OCI-LY7 (cell line): Measurements from ENCODE around the gene KCNAB2. TPM values are rescaled to one million over a fixed set of nuclear protein-coding genes. Genes with fewer than 3 reads are reported as not detected.

Experiments used
- BruUV-seq: library from RNA; stranded (reverse); fragments of 400-500 nt; replicated peaks from 2 replicates; lab custom pipeline; 2021; lab: Mats Ljungman, UMichigan
- CTCF ChIA-PET: fragments of 300-600 bp; sonication (Branson Sonifier 250); formaldehyde crosslinking; loops from one replicate; lab custom pipeline; 2022; ENCODE audit warnings: antibody characterized with exemption; ENCODE audit not compliant: unreplicated experiment; lab: Charles Lee
- POLR2A ChIA-PET: fragments of 300-600 bp; sonication (Branson Sonifier 250); formaldehyde crosslinking; loops from one replicate; lab custom pipeline; 2022; ENCODE audit warnings: antibody characterized with exemption; lab: Charles Lee
- DNase-seq: peaks from one replicate; pipeline ENCODE4 v3.0.0-alpha.2; 2015; ENCODE audit warnings: low spot score
- H2AFZ ChIP-seq: fragments of 200-600 bp; sonication (generic), shearing (Covaris generic); 2 replicates; pipeline ENCODE4 v1.6.1; 2014; ENCODE audit warnings: mild to moderate bottlenecking, antibody characterized with exemption, low read length, moderate library complexity
- H3K27ac ChIP-seq: fragments of 200-600 bp; sonication (generic); 2 replicates; pipeline ENCODE4 v1.5.1; 2014; ENCODE audit warnings: mixed run types, low read depth, mild to moderate bottlenecking, moderate library complexity, low read length, inconsistent platforms; ENCODE audit not compliant: poor library complexity, severe bottlenecking
- H3K36me3 ChIP-seq: fragments of 200-600 bp; sonication (generic); 2 replicates; pipeline ENCODE4 v1.6.1; 2014; ENCODE audit warnings: mild to moderate bottlenecking, antibody characterized with exemption, low read length, moderate library complexity, mixed read lengths; ENCODE audit not compliant: insufficient read depth
- H3K4me1 ChIP-seq: fragments of 200-600 bp; sonication (generic); 2 replicates; pipeline ENCODE4 v1.5.1; 2014; ENCODE audit warnings: mild to moderate bottlenecking, low read length; ENCODE audit not compliant: insufficient read depth, poor library complexity, severe bottlenecking
- H3K4me2 ChIP-seq: fragments of 200-600 bp; sonication (generic); 2 replicates; pipeline ENCODE4 v1.6.1; 2014; ENCODE audit warnings: mild to moderate bottlenecking, low read length
- H3K4me3 ChIP-seq: fragments of 200-600 bp; sonication (generic); 2 replicates; pipeline ENCODE4 v1.5.1; 2014; ENCODE audit warnings: mild to moderate bottlenecking, low read depth, low read length; ENCODE audit not compliant: poor library complexity, severe bottlenecking
- H3K79me2 ChIP-seq: fragments of 200-600 bp; sonication (generic); 2 replicates; pipeline ENCODE4 v1.6.1; 2016; ENCODE audit warnings: low read depth, mild to moderate bottlenecking, low read length, moderate library complexity, mixed read lengths; ENCODE audit not compliant: insufficient read depth
- H3K9me2 ChIP-seq: fragments of 200-600 bp; sonication (generic); 2 replicates; pipeline ENCODE4 v1.6.1; 2016; ENCODE audit warnings: mild to moderate bottlenecking, low read length, mixed read lengths; ENCODE audit not compliant: insufficient read depth
- H3K9me3 ChIP-seq: fragments of 200-600 bp; sonication (generic); 2 replicates; pipeline ENCODE4 v1.6.1; 2014; ENCODE audit warnings: mild to moderate bottlenecking, mixed run types, low read length, mixed read lengths
- H4K20me1 ChIP-seq: fragments of 200-600 bp; sonication (generic); 2 replicates; pipeline ENCODE4 v1.6.1; 2014; ENCODE audit warnings: mild to moderate bottlenecking, antibody characterized with exemption, low read length, moderate library complexity, mixed read lengths; ENCODE audit not compliant: insufficient read depth
- EZH2phosphoT487 ChIP-seq: fragments of 200-600 bp; sonication (generic); IDR thresholded peaks from 2 replicates; pipeline ENCODE4 v1.6.1; 2018; ENCODE audit warnings: low read depth, borderline replicate concordance, mild to moderate bottlenecking, mixed run types, antibody characterized with exemption, low read length, moderate library complexity, mixed read lengths
- intact Hi-C: fragments of 100-400 bp; cut with micrococcal nuclease; formaldehyde crosslinking; loops from one replicate; pipeline ENCODE4 v1.10.0; 2022; ENCODE audit not compliant: unreplicated experiment
- total RNA-seq, 2 experiments: library from RNA; depleted of rRNA in 1 of 2; stranded (reverse); fragments of >200 nt in 1 of 2; shearing (Covaris generic) in 1 of 2; gene quantifications; 2 replicates each; pipeline ENCODE4 v1.2.3, GENCODE V29; 2014 to 2022
- TF ChIP-seq, protein P1 (sequence below): fragments of 200-600 bp; sonication (generic); conservative IDR thresholded peaks from 2 replicates; pipeline ENCODE4 v1.5.1; 2014; ENCODE audit warnings: mild to moderate bottlenecking, antibody characterized with exemption, low read length, moderate library complexity, mixed read lengths

Gene KCNAB2
- total RNA-seq, 2 experiments from 2014 or later = 46.7 to 133 TPM

DNA sequence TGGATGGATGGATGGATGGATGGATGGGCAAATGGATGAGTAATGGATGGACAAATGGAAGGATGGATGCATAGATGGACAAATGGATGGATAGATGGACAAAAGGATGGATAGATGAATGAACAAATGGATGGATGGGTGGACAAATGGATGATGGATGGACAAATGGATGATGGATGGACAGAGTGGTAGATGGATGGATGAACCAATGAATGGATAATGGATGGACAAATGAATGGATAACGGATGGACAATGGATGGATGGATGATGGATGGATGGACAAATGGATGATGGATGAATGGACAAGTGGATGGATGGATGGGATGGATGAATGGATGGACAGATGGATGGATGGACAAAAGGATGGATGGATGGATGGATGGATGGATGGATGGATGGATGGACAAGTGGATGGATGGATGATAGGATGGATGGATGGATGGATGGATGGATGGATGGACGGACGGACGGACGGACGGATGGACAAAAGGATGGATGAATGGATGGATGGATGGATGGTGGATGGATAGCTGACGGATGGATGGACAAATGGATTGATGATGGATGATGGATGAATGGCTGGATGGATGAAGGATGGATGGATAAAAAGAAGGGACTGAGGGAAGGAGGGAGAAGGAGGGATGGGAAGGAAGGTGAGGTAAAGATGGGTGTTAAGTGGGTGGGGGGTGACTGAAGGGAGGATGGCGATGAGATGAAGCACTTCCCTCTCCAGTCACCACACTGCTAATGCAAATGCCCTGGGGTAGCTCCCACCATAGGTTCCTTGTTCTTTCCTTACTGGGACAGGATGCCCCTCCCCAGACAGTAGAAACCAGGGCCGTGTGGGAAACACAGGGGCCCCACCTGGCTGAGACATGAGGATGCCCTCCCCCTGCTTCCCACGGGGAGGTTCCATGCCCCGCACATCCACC, 104.6 kb downstream of the KCNAB2 start:
- BruUV-seq = no TSS peak

More for the DNA sequence above, 104.6 kb downstream of the KCNAB2 start:
- no peaks in the 10 kb centered on the region for H3K4me1 ChIP-seq
- no peak overlapping the region for H3K27ac ChIP-seq
- no peaks in the 10 kb centered on the region for H4K20me1 ChIP-seq
- H3K9me3 ChIP-seq = no peaks in the 10 kb centered on the region
- no peak for DNase-seq
- H3K36me3 ChIP-seq = no peaks in the 10 kb centered on the region
- POLR2A ChIA-PET = no interaction called here
- no peak overlapping the region for H3K4me2 ChIP-seq
- H3K79me2 ChIP-seq = no peaks in the 10 kb centered on the region
- no peak overlapping the region for H3K4me3 ChIP-seq
- no peak overlapping the region for H2AFZ ChIP-seq
- intact Hi-C loops = no loop called here
- TF ChIP-seq EZH2phosphoT487 = no peak
- TF ChIP-seq, protein P1, sequence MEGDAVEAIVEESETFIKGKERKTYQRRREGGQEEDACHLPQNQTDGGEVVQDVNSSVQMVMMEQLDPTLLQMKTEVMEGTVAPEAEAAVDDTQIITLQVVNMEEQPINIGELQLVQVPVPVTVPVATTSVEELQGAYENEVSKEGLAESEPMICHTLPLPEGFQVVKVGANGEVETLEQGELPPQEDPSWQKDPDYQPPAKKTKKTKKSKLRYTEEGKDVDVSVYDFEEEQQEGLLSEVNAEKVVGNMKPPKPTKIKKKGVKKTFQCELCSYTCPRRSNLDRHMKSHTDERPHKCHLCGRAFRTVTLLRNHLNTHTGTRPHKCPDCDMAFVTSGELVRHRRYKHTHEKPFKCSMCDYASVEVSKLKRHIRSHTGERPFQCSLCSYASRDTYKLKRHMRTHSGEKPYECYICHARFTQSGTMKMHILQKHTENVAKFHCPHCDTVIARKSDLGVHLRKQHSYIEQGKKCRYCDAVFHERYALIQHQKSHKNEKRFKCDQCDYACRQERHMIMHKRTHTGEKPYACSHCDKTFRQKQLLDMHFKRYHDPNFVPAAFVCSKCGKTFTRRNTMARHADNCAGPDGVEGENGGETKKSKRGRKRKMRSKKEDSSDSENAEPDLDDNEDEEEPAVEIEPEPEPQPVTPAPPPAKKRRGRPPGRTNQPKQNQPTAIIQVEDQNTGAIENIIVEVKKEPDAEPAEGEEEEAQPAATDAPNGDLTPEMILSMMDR = no peak
- no peaks in the 10 kb centered on the region for H3K9me2 ChIP-seq
- CTCF ChIA-PET = no interaction called here

Other genes starting within 250 kb of the KCNAB2 start
- 9.2 and 13.4 TPM in 2 replicates for gene NPHP4, start 53.5 kb upstream of the KCNAB2 start, total RNA-seq (2014; rRNA removed; shearing (Covaris generic))
- 23.0 and 24.2 TPM in 2 replicates for gene NPHP4, start 53.5 kb upstream of the KCNAB2 start, total RNA-seq (2022)
- gene CHD5, start 134.4 kb downstream of the KCNAB2 start, total RNA-seq (2014; rRNA removed; shearing (Covaris generic)) = 0.19 and 0.93 TPM in 2 replicates
- gene CHD5, start 134.4 kb downstream of the KCNAB2 start, total RNA-seq (2022) = 0.38 and 0.55 TPM in 2 replicates
- gene RPL22, start 153.7 kb downstream of the KCNAB2 start, total RNA-seq (2014; rRNA removed; shearing (Covaris generic)) = 249 and 330 TPM in 2 replicates
- 589 and 605 TPM in 2 replicates for gene RPL22, start 153.7 kb downstream of the KCNAB2 start, total RNA-seq (2022)
- gene RNF207, start 160.2 kb downstream of the KCNAB2 start, total RNA-seq (2014; rRNA removed; shearing (Covaris generic)) = not detected in 2 replicates
- not detected in 2 replicates for gene RNF207, start 160.2 kb downstream of the KCNAB2 start, total RNA-seq (2022)
- 54.0 and 57.0 TPM in 2 replicates for gene ICMT, start 190.1 kb downstream of the KCNAB2 start, total RNA-seq (2014; rRNA removed; shearing (Covaris generic))
- 42.2 and 48.0 TPM in 2 replicates for gene ICMT, start 190.1 kb downstream of the KCNAB2 start, total RNA-seq (2022)
- not detected in 2 replicates for gene HES3, start 198.3 kb downstream of the KCNAB2 start, total RNA-seq (2014; rRNA removed; shearing (Covaris generic))
- not detected in 2 replicates for gene HES3, start 198.3 kb downstream of the KCNAB2 start, total RNA-seq (2022)
- not detected in 2 replicates for gene GPR153, start 215.2 kb downstream of the KCNAB2 start, total RNA-seq (2014; rRNA removed; shearing (Covaris generic))
- not detected in 2 replicates for gene GPR153, start 215.2 kb downstream of the KCNAB2 start, total RNA-seq (2022)